HG03378 (cell line): ENCODE measurements around the gene MB.
"Not testable (repeated sequence)": the region's sequence is repeated elsewhere in the genome, so short reads cannot be mapped to it uniquely, and the experiment has no call there.

ENCODE experiments used
- ATAC-seq: cut with Tn5 transposase; IDR thresholded peaks from one replicate; pipeline ENCODE4 v1.9.1; 2021; ENCODE audit warnings: mild to moderate bottlenecking, moderate library complexity; ENCODE audit not compliant: unreplicated experiment

Gene MB

GRCh38 chr22:35638001-35638400 is 20.9 kb upstream of the MB start:
- ATAC-seq: no peak

GRCh38 chr22:35637254-35637653 is 20.1 kb upstream of the MB start:
- no peak for ATAC-seq

GRCh38 chr22:35634943-35635540 is 17.9 kb upstream of the MB start:
- ATAC-seq: no peak

GRCh38 chr22:35634015-35634414 is 16.9 kb upstream of the MB start:
- ATAC-seq: no peak

GRCh38 chr22:35633520-35633919 is 16.4 kb upstream of the MB start:
- ATAC-seq: no peak

DNA sequence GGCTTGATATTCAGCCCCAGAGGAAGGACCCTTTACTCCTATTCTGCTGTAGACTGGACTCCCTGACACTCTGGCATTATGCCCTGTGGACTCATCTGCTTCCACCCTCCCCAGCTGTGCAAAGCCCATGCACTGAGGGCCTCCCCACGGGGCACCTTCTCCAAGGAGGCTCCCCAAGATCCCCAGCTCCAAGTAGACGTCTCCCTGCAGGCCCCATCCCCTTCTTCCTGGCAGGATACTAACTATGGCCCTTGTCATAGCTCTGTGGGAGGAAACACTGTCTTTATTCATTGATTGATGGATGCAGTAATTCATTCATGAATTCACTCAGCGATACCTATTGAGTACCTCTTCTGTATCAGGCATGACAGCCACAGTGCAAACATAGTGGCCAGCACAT is 15.8 kb upstream of the MB start:
- no peak for ATAC-seq

- ATAC-seq: no peak
Observed at GRCh38 chr22:35631597-35631996, 14.5 kb upstream of the MB start.

DNA sequence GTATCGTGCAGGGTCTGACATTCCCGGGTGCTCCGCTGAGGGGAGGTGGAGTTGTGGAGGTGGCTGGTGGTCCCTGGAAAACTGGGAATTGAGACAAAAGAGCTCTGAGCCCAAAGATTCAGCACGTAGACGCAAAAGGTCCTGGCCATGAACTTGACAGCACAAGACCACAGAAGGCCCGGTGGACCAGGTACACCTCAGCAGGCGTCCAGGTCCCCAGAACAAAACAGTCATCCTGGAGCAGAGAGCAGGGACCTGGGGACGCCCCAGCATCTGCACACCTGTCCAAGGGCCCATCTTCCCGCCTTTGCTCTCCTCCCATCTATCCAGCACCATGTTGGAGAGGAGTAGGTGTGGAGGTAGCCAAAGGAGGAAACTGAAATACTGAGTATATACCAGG is 13.8 kb upstream of the MB start:
- no peak for ATAC-seq

GRCh38 chr22:35630387-35630793 is 13.3 kb upstream of the MB start:
- no peak for ATAC-seq

DNA sequence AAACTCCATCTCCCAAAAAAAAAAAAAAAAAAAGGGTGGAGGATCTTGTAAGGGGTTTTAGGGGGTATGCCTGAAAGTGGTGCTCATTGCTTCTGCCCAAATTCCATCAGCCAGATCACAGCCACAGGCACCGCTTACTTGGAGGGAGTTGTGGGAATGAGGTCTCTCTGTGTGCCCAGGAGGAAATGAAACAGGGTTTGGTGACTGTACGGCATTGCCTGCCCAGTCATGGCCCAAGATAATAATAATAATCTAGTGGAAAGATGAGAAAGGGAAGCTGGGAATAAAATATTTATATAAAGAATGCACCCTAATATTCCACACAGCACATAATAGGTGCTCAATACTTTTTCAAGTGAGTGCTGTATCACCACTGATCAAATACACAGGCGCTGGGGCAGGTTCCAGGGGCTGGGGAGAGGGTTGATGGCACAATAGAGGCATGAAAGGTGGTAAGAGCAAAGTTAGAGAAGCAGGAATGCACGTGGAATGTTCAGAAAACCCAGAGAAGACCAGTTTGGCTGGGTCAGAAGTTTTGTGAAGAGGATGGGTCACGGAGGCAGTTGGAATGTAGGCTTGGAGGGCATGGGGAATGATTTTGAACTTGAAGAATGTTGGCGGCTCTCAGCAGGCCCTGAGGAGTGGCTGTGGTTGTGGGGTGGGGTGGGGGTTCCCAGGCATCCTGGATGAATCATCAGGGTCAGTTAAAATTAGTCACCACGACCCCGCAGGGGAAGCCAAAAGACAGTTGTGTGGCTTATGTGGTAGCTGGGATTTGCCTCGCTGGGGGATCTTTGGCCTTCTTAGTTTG is 12.5 kb upstream of the MB start:
- ATAC-seq: no peak

DNA sequence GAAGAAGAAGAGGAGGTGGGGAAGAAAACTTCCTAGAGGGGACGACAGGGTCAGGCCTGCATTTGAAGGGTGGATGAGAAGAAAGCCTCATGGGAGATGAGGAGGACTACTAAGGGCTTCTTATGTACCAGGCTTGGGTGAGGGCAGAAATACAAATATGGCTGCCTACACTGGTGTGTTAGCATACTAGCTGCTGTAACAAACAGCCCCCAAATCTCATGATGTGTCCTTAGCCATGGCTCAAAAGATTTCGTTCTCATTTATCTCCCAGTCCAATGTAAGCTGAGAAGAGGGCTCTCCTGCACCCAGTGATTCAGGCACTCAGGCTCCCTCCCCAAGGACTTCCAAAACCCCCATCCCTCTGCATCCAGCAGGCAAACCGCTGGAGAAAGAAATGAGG is 11.6 kb upstream of the MB start:
- no peak for ATAC-seq

- no peak for ATAC-seq
Observed at GRCh38 chr22:35627267-35628041, 10.3 kb upstream of the MB start.

- no peak for ATAC-seq
Observed at GRCh38 chr22:35625763-35626432, 8.8 kb upstream of the MB start.

DNA sequence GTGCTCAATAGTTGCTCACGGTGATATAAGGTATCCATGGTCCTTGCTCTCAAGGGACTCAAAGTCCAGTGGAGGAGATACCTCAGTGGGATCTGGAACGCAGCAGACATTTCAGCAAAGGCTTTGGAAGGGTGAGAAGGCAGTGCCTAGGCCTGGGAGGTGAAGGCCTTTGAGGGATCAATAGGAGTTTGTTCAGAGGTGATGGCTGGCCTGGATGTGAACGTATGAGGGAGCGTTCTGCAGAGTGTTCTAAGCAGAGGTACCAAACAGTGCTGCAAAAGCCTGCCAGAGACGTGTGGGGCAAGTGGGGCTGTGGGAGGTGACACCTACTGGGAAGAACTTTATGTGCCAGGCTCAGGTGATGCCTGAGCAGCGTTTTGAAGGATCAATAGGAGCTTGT is 7.4 kb upstream of the MB start:
- ATAC-seq: no peak

DNA sequence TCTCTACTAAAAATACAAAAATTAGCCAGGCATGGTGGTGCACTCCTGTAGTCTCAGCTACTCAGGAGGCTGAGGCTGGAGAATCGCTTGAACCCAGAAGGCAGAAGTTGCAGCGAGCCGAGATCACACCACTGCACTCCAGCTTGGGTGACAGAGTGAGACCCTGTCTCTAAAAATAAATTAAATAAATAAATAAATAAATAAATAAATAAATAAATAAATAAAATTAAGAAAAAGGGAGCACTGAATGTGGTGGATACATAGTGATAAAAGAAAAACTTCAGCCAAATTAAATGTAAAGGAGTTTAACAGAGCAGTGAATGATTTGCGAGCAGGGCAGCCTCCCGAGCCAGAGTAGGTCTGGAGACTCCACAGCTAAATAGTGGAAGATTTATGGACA is 6.8 kb upstream of the MB start:
- not testable (repeated sequence) for ATAC-seq

- ATAC-seq: no peak
Observed at GRCh38 chr22:35622191-35622913, 5.2 kb upstream of the MB start.

DNA sequence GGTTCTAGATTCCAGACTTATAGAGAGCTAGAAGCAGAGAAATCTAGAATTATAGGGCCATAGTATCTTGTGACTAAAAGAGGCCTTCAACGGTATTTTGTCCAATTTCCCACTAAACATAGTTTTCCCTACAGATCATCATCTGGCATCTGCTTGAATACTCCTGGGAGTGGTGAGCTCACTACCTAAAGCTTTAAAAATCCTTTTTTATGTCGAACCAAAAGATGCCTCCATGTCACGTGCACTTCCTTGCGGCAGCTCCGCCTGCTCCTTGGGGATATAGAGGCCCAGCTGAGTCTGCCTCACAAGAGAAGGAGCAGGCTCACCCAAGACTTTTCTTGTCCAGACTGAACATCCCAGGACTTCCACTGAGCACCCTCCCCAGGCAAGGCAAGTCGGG is 4.3 kb upstream of the MB start:
- ATAC-seq: no peak

- no peak for ATAC-seq
Observed at GRCh38 chr22:35620624-35621251, 3.6 kb upstream of the MB start.

DNA sequence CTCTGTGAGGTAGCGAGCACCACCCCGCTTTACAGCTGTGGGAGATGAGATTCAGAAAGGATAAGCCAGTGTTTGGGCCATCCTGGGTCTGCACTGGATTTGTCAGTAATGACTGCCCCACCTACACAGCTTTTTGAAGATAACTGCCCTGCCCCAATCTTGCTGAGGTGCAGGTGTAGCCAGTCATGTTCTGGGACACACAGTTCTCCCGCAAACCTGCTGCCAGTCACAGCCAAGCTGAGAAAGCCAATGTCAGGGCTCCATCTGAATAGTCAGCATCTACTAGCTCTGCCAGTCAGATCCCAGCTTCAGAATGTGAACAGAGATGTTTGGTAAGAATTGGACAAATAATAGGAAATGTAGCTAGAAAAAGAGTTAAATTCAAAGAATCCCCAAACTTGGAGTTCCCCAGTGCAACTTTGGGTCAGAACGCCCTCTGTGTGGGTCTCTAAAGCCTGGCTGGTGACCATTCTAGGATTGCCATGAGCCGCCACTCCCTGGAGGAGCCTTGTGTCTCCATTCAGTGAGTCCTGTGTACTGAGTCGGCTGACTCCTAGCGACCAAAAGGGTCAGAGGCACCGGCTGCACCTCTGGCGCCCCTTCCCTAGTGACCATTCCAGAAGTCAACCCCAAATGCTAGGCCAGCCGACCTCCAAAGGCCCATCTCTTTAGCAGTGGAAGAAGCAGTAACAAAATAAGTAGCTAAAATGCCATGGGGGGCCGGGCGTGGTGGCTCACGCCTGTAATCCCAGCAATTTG is 2.4 kb upstream of the MB start:
- ATAC-seq: no peak
